Fibroblast of mammary gland (primary cell): ENCODE results near the gene STRA6.

Experiments
- DNase-seq: peaks from one replicate; pipeline ENCODE4 v3.0.0-alpha.2; 2010; ENCODE audit warnings: low read depth
- H3K4me3 ChIP-seq: 2 replicates; pipeline ENCODE4 v1.5.1; 2011; ENCODE audit warnings: low read depth, mild to moderate bottlenecking, low read length, moderate library complexity; ENCODE audit not compliant: control insufficient read depth
- CTCF ChIP-seq: conservative IDR thresholded peaks from 2 replicates; pipeline ENCODE4 v1.5.1; 2011; ENCODE audit warnings: low read depth, low read length, inconsistent platforms; ENCODE audit not compliant: control insufficient read depth, insufficient read depth

Gene STRA6

GRCh38 chr15:74176262-74177214 is 26.0 kb downstream of the STRA6 start:
- H3K4me3 ChIP-seq: no peak overlapping the region
- no peak for DNase-seq
- TF ChIP-seq CTCF: no peak

- no peak for TF ChIP-seq CTCF
- no peak for DNase-seq
- no peak overlapping the region for H3K4me3 ChIP-seq
Measured at GRCh38 chr15:74175271-74176191, 27.1 kb downstream of the STRA6 start.

GRCh38 chr15:74174958-74175253 is 27.7 kb downstream of the STRA6 start:
- no peak for TF ChIP-seq CTCF
- H3K4me3 ChIP-seq: no peak overlapping the region
- no peak for DNase-seq

GRCh38 chr15:74174219-74174957 is 28.2 kb downstream of the STRA6 start:
- no peak for DNase-seq
- no peak overlapping the region for H3K4me3 ChIP-seq
- TF ChIP-seq CTCF: no peak

- TF ChIP-seq CTCF: no peak
- no peak within 1 kb of the TSS for H3K4me3 ChIP-seq
- peak; percentile 69 for DNase-seq
Measured at GRCh38 chr15:74173380-74174218, 29.0 kb downstream of the STRA6 start, which contains the start of gene ISLR. Gene ISLR (plus strand): TSS chr15:74173710. CDS start chr15:74174859, 1,149 bp downstream.
